AG10803 (cell line): ENCODE measurements around the gene TXNRD3.

Experiments used
- DNase-seq: peaks from one replicate; pipeline ENCODE4 v3.0.0; 2010; ENCODE audit warnings: low read depth
- H3K4me3 ChIP-seq: 2 replicates; pipeline ENCODE4 v1.5.1; 2011; ENCODE audit warnings: mild to moderate bottlenecking, low read length, control low read depth
- CTCF ChIP-seq: conservative IDR thresholded peaks from 2 replicates; pipeline ENCODE4 v1.5.1; 2011; ENCODE audit warnings: mild to moderate bottlenecking, low read length, control low read depth, inconsistent platforms

The TXNRD3 gene

GRCh38 chr3:126679831-126680666 is 25.1 kb upstream of the TXNRD3 start:
- no peak overlapping the region for H3K4me3 ChIP-seq
- no peak for DNase-seq
- no peak for TF ChIP-seq CTCF

- DNase-seq, result peak; percentile 64
- TF ChIP-seq CTCF, result peak; percentile 88
- H3K4me3 ChIP-seq, result peak overlapping the region; percentile 22; the same call in 1 of the 2 replicates
Measured at GRCh38 chr3:126679318-126679751, 24.4 kb upstream of the TXNRD3 start.

GRCh38 chr3:126678693-126679317 is 23.9 kb upstream of the TXNRD3 start:
- no peak for TF ChIP-seq CTCF
- no peak for DNase-seq
- H3K4me3 ChIP-seq, result no peak overlapping the region

GRCh38 chr3:126677862-126678503 is 23.1 kb upstream of the TXNRD3 start:
- DNase-seq, result no peak
- no peak for TF ChIP-seq CTCF
- no peak overlapping the region for H3K4me3 ChIP-seq

- no peak for TF ChIP-seq CTCF
- H3K4me3 ChIP-seq, result no peak overlapping the region
- DNase-seq, result peak; percentile 25
Measured at GRCh38 chr3:126676919-126677705, 22.2 kb upstream of the TXNRD3 start.

- H3K4me3 ChIP-seq, result no peak overlapping the region
- DNase-seq, result no peak
Measured at GRCh38 chr3:126672741-126673140, 17.8 kb upstream of the TXNRD3 start.

More at GRCh38 chr3:126672741-126673140, 17.8 kb upstream of the TXNRD3 start:
- no peak for TF ChIP-seq CTCF
